OCI-LY7 (cell line): ENCODE results near the gene ACER3.

Source experiments
- EZH2phosphoT487 ChIP-seq: fragments of 200-600 bp; sonication (generic); IDR thresholded peaks from 2 replicates; pipeline ENCODE4 v1.6.1; 2018; ENCODE audit warnings: low read depth, borderline replicate concordance, mild to moderate bottlenecking, mixed run types, antibody characterized with exemption, low read length, moderate library complexity, mixed read lengths
- TF ChIP-seq, protein P1 (sequence below): fragments of 200-600 bp; sonication (generic); conservative IDR thresholded peaks from 2 replicates; pipeline ENCODE4 v1.5.1; 2014; ENCODE audit warnings: mild to moderate bottlenecking, antibody characterized with exemption, low read length, moderate library complexity, mixed read lengths

GRCh38 chr11:77019976-77020595, 159.4 kb downstream of the ACER3 start:
- TF ChIP-seq, protein P1, sequence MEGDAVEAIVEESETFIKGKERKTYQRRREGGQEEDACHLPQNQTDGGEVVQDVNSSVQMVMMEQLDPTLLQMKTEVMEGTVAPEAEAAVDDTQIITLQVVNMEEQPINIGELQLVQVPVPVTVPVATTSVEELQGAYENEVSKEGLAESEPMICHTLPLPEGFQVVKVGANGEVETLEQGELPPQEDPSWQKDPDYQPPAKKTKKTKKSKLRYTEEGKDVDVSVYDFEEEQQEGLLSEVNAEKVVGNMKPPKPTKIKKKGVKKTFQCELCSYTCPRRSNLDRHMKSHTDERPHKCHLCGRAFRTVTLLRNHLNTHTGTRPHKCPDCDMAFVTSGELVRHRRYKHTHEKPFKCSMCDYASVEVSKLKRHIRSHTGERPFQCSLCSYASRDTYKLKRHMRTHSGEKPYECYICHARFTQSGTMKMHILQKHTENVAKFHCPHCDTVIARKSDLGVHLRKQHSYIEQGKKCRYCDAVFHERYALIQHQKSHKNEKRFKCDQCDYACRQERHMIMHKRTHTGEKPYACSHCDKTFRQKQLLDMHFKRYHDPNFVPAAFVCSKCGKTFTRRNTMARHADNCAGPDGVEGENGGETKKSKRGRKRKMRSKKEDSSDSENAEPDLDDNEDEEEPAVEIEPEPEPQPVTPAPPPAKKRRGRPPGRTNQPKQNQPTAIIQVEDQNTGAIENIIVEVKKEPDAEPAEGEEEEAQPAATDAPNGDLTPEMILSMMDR = no peak
- TF ChIP-seq EZH2phosphoT487 = no peak
